WERI-Rb-1 (cell line): Measurements from ENCODE around the gene FAM227B.

Experiments
- DNase-seq: peaks from one replicate; pipeline ENCODE4 v3.0.0-alpha.2; 2020
- H3K27ac ChIP-seq: fragments of 250-450 bp; sonication (Bioruptor Pico); 2 replicates; pipeline ENCODE4 v1.5.1; 2020; ENCODE audit warnings: mild to moderate bottlenecking, moderate library complexity
- H3K27me3 ChIP-seq: fragments of 250-450 bp; sonication (Bioruptor Pico); 2 replicates; pipeline ENCODE4 v1.5.1; 2021; ENCODE audit warnings: mild to moderate bottlenecking, low read depth, moderate library complexity; ENCODE audit not compliant: insufficient read depth, severe bottlenecking
- H3K36me3 ChIP-seq: fragments of 250-450 bp; sonication (Bioruptor Pico); 2 replicates; pipeline ENCODE4 v1.5.1; 2020; ENCODE audit warnings: mild to moderate bottlenecking, moderate library complexity
- H3K4me3 ChIP-seq: 2 replicates; pipeline ENCODE4 v1.5.1; 2011; ENCODE audit warnings: low read depth, mild to moderate bottlenecking, control low read depth, low read length
- H3K9me3 ChIP-seq: fragments of 250-450 bp; sonication (Bioruptor Pico); 2 replicates; pipeline ENCODE4 v1.5.1; 2021; ENCODE audit warnings: mild to moderate bottlenecking, moderate library complexity; ENCODE audit not compliant: severe bottlenecking
- TF ChIP-seq, protein P1 (sequence below): IDR thresholded peaks from 2 replicates; pipeline ENCODE4 v1.5.1; 2011; ENCODE audit warnings: low read depth, mild to moderate bottlenecking, control low read depth, inconsistent platforms, low read length

The FAM227B gene

DNA sequence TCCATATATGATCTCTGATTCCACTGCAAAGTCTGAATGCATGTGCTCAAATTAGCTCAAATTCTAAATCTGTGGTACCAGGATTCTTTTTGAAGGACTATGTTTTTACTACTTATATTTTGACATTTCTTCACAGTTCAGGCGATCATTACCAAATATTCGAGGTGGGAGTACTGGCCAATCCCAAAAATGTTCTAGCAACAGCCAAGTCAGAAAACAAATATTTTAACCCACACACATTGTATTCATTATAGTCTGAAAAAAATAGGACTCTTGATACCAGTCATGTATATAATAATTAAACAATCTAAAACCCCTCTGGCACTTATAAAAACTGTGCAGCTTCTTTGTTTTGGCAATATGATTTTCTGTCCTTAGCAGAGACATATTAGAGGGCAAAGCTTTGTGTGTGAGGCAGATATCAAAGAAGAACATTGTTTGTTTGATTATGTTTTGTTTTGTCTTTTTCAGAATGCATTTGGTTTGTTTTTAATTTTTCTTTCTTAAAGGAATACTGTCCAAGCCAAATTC lies 160.1 kb downstream of the FAM227B start:
- TF ChIP-seq, protein P1, sequence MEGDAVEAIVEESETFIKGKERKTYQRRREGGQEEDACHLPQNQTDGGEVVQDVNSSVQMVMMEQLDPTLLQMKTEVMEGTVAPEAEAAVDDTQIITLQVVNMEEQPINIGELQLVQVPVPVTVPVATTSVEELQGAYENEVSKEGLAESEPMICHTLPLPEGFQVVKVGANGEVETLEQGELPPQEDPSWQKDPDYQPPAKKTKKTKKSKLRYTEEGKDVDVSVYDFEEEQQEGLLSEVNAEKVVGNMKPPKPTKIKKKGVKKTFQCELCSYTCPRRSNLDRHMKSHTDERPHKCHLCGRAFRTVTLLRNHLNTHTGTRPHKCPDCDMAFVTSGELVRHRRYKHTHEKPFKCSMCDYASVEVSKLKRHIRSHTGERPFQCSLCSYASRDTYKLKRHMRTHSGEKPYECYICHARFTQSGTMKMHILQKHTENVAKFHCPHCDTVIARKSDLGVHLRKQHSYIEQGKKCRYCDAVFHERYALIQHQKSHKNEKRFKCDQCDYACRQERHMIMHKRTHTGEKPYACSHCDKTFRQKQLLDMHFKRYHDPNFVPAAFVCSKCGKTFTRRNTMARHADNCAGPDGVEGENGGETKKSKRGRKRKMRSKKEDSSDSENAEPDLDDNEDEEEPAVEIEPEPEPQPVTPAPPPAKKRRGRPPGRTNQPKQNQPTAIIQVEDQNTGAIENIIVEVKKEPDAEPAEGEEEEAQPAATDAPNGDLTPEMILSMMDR: no peak
- H3K4me3 ChIP-seq: no peak overlapping the region
- no peak overlapping the region for H3K27ac ChIP-seq

DNA sequence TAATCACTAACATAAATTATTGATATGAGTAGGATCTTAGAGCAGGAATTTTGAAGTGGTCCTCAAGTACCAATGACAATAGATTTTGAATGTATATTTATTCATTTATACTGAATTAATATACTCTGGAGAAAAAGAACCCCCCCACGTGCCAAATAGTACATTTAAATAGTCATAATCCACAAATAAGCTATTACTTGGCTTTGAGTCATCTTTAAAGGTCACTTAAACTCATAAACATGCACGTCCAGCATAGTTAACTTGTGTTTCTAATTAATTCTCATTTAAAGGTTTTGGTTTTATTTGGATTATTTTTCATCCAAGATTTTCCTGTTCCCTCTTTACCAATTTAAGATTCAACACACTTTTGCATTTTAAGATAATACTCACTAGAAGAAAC lies 162.5 kb downstream of the FAM227B start:
- DNase-seq: no peak
- Histone ChIP-seq H3K4me3 (no peak overlapping the region), H3K27me3 (no peaks in the 10 kb centered on the region), H3K27ac (no peak overlapping the region), H3K9me3 (no peaks in the 10 kb centered on the region), H3K36me3 (no peaks in the 10 kb centered on the region)
- TF ChIP-seq, protein P1: no peak

More for the DNA sequence above, 160.1 kb downstream of the FAM227B start:
- no peaks in the 10 kb centered on the region for H3K9me3 ChIP-seq
- no peak for DNase-seq
- no peaks in the 10 kb centered on the region for H3K36me3 ChIP-seq
- H3K27me3 ChIP-seq: no peaks in the 10 kb centered on the region

DNA sequence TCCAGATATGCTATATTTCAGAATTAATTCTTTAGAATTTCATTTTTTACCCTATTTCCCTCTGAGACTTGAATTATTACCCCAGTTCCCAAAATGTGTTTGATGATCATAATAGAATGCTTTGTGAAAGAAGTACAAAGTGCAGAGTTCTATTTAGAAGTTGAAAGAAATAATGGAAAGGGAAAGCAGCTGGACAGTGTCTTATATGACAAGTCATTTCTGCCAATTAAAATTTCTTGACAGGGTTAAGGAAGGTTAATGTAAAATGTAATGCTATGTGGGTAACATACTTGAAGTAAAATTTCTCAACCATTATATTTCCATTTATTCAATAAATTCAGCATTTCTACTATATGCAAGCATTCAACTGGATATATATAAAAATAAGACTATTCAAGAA lies 164.5 kb downstream of the FAM227B start:
- H3K27ac ChIP-seq: no peak overlapping the region
- no peaks in the 10 kb centered on the region for H3K36me3 ChIP-seq
- TF ChIP-seq, protein P1: no peak
- H3K4me3 ChIP-seq: no peak overlapping the region
- DNase-seq: no peak
- H3K27me3 ChIP-seq: no peaks in the 10 kb centered on the region
- no peaks in the 10 kb centered on the region for H3K9me3 ChIP-seq

DNA sequence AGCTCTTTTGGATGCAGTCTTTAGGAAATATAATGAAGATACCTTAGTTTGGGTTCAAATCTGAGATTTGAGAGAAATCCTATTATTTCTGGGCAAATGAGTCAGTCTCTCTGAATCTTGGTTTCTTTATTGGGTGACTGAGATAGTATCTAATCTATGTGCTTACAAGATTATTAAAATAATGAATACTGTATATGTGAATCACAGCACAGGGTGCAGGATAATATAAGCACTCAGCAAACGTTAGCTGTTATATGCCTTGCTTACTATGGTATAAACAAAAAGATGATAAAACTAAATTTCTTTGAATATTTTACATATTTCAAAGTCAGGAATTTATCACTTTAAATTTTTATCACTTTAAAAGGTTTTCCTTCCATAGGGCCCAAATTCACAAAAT lies 168.0 kb downstream of the FAM227B start:
- no peak overlapping the region for H3K4me3 ChIP-seq
- TF ChIP-seq, protein P1: no peak

DNA sequence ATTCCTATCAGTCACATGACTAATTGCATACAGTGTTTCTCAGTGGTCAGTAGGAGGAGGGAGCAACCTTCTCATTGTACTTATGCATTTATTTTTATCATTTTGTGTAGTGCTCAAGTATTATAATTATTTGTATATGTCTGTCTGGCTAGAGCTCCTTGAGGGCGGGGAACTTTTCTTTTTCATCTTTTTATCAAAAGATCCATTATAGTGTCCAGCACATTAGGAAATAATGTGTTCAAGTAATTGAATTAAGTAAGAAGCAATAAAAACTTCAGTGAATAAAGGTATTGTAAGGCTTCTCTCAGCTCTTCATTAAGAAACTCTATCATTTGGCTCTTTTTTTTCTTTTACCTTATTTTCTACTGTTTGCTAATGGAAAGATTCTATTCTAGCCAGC lies 178.8 kb downstream of the FAM227B start:
- Histone ChIP-seq H3K4me3 (no peak overlapping the region), H3K27ac (no peak overlapping the region), H3K27me3 (no peaks in the 10 kb centered on the region), H3K36me3 (no peaks in the 10 kb centered on the region), H3K9me3 (no peaks in the 10 kb centered on the region)
- no peak for DNase-seq
- TF ChIP-seq, protein P1: no peak

More for the DNA sequence above, 168.0 kb downstream of the FAM227B start:
- no peak overlapping the region for H3K27ac ChIP-seq
- H3K27me3 ChIP-seq: no peaks in the 10 kb centered on the region
- no peaks in the 10 kb centered on the region for H3K36me3 ChIP-seq
- DNase-seq: no peak
- H3K9me3 ChIP-seq: no peaks in the 10 kb centered on the region

DNA sequence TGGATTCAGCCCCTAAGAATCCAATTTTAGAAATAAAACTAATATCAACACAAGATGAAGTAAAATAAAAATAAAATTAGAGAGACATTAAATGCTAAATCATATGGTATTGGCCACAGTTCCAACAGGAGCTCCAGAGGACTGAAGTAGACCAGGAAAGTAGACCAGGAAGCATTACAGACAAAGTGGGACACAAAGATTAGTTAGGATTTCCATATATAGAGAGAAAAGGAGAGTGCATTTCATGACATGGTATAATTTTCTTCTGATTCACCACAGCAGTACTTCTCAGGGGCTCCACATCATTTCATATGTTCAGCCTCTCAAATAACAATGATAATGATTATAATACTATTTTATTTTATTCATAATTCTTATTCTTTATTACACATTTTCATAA lies 179.3 kb downstream of the FAM227B start:
- Histone ChIP-seq H3K9me3 (no peaks in the 10 kb centered on the region), H3K4me3 (no peak overlapping the region), H3K27me3 (no peaks in the 10 kb centered on the region), H3K27ac (no peak overlapping the region), H3K36me3 (no peaks in the 10 kb centered on the region)
- TF ChIP-seq, protein P1: no peak
- no peak for DNase-seq
